Parathyroid adenoma (tissue), 2 donors: Measurements from ENCODE around the gene PKP1.

Source experiments
- H2AFZ ChIP-seq: fragments of 300-600 bp; sonication (generic); one replicate; pipeline ENCODE4 v1.7.0; 2017; ENCODE audit warnings: antibody characterized with exemption, mild to moderate bottlenecking
- H3K27ac ChIP-seq: fragments of 300-600 bp; sonication (generic); one replicate; pipeline ENCODE4 v1.7.0; 2017
- H3K27me3 ChIP-seq: fragments of 300-600 bp; sonication (generic); one replicate; pipeline ENCODE4 v1.7.0; 2017; ENCODE audit warnings: low read length; ENCODE audit not compliant: control insufficient read depth, insufficient read depth
- H3K36me3 ChIP-seq: fragments of 300-600 bp; sonication (generic); one replicate; pipeline ENCODE4 v1.7.0; 2017; ENCODE audit warnings: low read length; ENCODE audit not compliant: control insufficient read depth, insufficient read depth
- H3K4me1 ChIP-seq: fragments of 300-600 bp; sonication (generic); one replicate; pipeline ENCODE4 v1.7.0; 2017; ENCODE audit warnings: control low read depth
- H3K4me2 ChIP-seq: fragments of 300-600 bp; sonication (generic); one replicate; pipeline ENCODE4 v1.7.0; 2017; ENCODE audit warnings: low read length
- H3K4me3 ChIP-seq: fragments of 300-600 bp; sonication (generic); one replicate; pipeline ENCODE4 v1.7.0; 2017; ENCODE audit warnings: low read depth, low read length
- H3K79me2 ChIP-seq: fragments of 300-600 bp; sonication (generic); one replicate; pipeline ENCODE4 v1.7.0; 2017; ENCODE audit warnings: control low read depth
- H3K9ac ChIP-seq: fragments of 300-600 bp; sonication (generic); one replicate; pipeline ENCODE4 v1.7.0; 2017; ENCODE audit warnings: mild to moderate bottlenecking
- H3K9me3 ChIP-seq: fragments of 300-600 bp; sonication (generic); one replicate; pipeline ENCODE4 v1.7.0; 2017; ENCODE audit warnings: low read length; ENCODE audit not compliant: control insufficient read depth
- CTCF ChIP-seq: fragments of 300-600 bp; sonication (generic); IDR thresholded peaks from one replicate; pipeline ENCODE4 v1.7.0; 2017; ENCODE audit warnings: antibody characterized with exemption, mild to moderate bottlenecking
- donor health status: primary hyperparathyroidism.

Gene PKP1

GRCh38 chr1:201260648-201261311 lies 22.5 kb upstream of the PKP1 start:
- no peaks in the 10 kb centered on the region for H3K79me2 ChIP-seq
- H3K4me3 ChIP-seq: no peak overlapping the region
- H3K27ac ChIP-seq: no peak overlapping the region
- H3K27me3 ChIP-seq: no peaks in the 10 kb centered on the region
- no peak overlapping the region for H3K9ac ChIP-seq
- no peak overlapping the region for H3K4me2 ChIP-seq
- no peaks in the 10 kb centered on the region for H3K36me3 ChIP-seq
- no peaks in the 10 kb centered on the region for H3K9me3 ChIP-seq
- no peak overlapping the region for H2AFZ ChIP-seq
- no peak for TF ChIP-seq CTCF
- H3K4me1 ChIP-seq: no peaks in the 10 kb centered on the region

- no peak overlapping the region for H2AFZ ChIP-seq
- no peaks in the 10 kb centered on the region for H3K36me3 ChIP-seq
- H3K27me3 ChIP-seq: no peaks in the 10 kb centered on the region
- no peak overlapping the region for H3K9ac ChIP-seq
- no peak for TF ChIP-seq CTCF
- no peaks in the 10 kb centered on the region for H3K9me3 ChIP-seq
- no peaks in the 10 kb centered on the region for H3K4me1 ChIP-seq
- H3K79me2 ChIP-seq: no peaks in the 10 kb centered on the region
- no peak overlapping the region for H3K4me3 ChIP-seq
- no peak overlapping the region for H3K27ac ChIP-seq
- no peak overlapping the region for H3K4me2 ChIP-seq
Measured at GRCh38 chr1:201261771-201262547, 21.3 kb upstream of the PKP1 start.

- no peak overlapping the region for H3K4me3 ChIP-seq
- H3K9ac ChIP-seq: no peak overlapping the region
- H3K4me1 ChIP-seq: no peaks in the 10 kb centered on the region
- no peaks in the 10 kb centered on the region for H3K9me3 ChIP-seq
- H3K27me3 ChIP-seq: no peaks in the 10 kb centered on the region
- no peaks in the 10 kb centered on the region for H3K36me3 ChIP-seq
- no peak for TF ChIP-seq CTCF
- no peak overlapping the region for H2AFZ ChIP-seq
- H3K27ac ChIP-seq: no peak overlapping the region
- H3K4me2 ChIP-seq: no peak overlapping the region
- H3K79me2 ChIP-seq: no peaks in the 10 kb centered on the region
Measured at GRCh38 chr1:201262963-201263608, 20.2 kb upstream of the PKP1 start.

- Histone ChIP-seq H3K4me2 (no peak overlapping the region), H3K4me1 (no peaks in the 10 kb centered on the region), H3K27ac (no peak overlapping the region), H3K4me3 (no peak overlapping the region), H3K27me3 (no peaks in the 10 kb centered on the region), H2AFZ (no peak overlapping the region), H3K36me3 (no peaks in the 10 kb centered on the region), H3K9ac (no peak overlapping the region), H3K9me3 (no peaks in the 10 kb centered on the region), H3K79me2 (no peaks in the 10 kb centered on the region)
- no peak for TF ChIP-seq CTCF
Measured at GRCh38 chr1:201264072-201264471, 19.2 kb upstream of the PKP1 start.
